Stimulated activated CD4-positive, alpha-beta T cell treated with anti-CD3 and anti-CD28 coated beads, Interleukin-15, amount 100 ng/mL, for 1 hour (primary cell): Measurements from ENCODE around the gene CT47A7.
"Not testable (repeated sequence)": the region's sequence is repeated elsewhere in the genome, so short reads cannot be mapped to it uniquely, and the experiment has no call there.

ENCODE experiments used
- DNase-seq, 2 donors: peaks; one replicate each; pipeline ENCODE4 v3.0.0-alpha.2; 2020; ENCODE audit warnings: low read depth in 1 of 2, low spot score in 1 of 2

CT47A7 gene

GRCh38 chrX:120956500-120956899 lies at the start of gene CT47A7:
Gene CT47A7, minus strand, starts transcription at chrX:120956600. Its CDS starts 255 bp downstream, at chrX:120956345.
- DNase-seq = not testable (repeated sequence)

- no peak for DNase-seq
These were observed 44.2 kb upstream of the CT47A7 start for GRCh38 chrX:121000589-121000988.

- no peak for DNase-seq
These were observed 43.0 kb upstream of the CT47A7 start for GRCh38 chrX:120999413-120999812.

GRCh38 chrX:120985660-120986059 lies 29.3 kb upstream of the CT47A7 start, which contains the start of gene CT47A1:
Gene CT47A1, minus strand, starts transcription at chrX:120985760. Its CDS starts 231 bp downstream, at chrX:120985529.
- DNase-seq = not testable (repeated sequence)
